Ishikawa (cell line): ENCODE measurements around the gene RELN.

Experiments
- EP300 ChIP-seq: IDR thresholded peaks from 2 replicates; pipeline ENCODE4 v1.6.1; 2012; ENCODE audit warnings: borderline replicate concordance
- FOXM1 ChIP-seq: IDR thresholded peaks from 2 replicates; pipeline ENCODE4 v1.6.1; 2012; ENCODE audit warnings: low read depth, borderline replicate concordance
- MAX ChIP-seq: IDR thresholded peaks from 2 replicates; pipeline ENCODE4 v1.6.1; 2012
- RAD21 ChIP-seq: IDR thresholded peaks from 2 replicates; pipeline ENCODE4 v1.6.1; 2012; ENCODE audit warnings: low read depth
- REST ChIP-seq: IDR thresholded peaks from 2 replicates; pipeline ENCODE4 v1.6.1; 2012; ENCODE audit warnings: low read depth, mild to moderate bottlenecking
- TAF1 ChIP-seq: IDR thresholded peaks from 2 replicates; pipeline ENCODE4 v1.6.1; 2012; ENCODE audit warnings: low read depth, mild to moderate bottlenecking
- YY1 ChIP-seq: IDR thresholded peaks from 2 replicates; pipeline ENCODE4 v1.6.1; 2012; ENCODE audit warnings: low read depth
- TF ChIP-seq, protein P1 (sequence below): IDR thresholded peaks from 2 replicates; pipeline ENCODE4 v1.6.1; 2012

GRCh38 chr7:103637726-103638125 is 351.7 kb downstream of the RELN start:
- no peak for TF ChIP-seq YY1
- TF ChIP-seq MAX, result no peak
- no peak for TF ChIP-seq FOXM1
- no peak for TF ChIP-seq RAD21
- no peak for TF ChIP-seq REST
- no peak for TF ChIP-seq EP300
- no peak for TF ChIP-seq TAF1
- TF ChIP-seq, protein P1, sequence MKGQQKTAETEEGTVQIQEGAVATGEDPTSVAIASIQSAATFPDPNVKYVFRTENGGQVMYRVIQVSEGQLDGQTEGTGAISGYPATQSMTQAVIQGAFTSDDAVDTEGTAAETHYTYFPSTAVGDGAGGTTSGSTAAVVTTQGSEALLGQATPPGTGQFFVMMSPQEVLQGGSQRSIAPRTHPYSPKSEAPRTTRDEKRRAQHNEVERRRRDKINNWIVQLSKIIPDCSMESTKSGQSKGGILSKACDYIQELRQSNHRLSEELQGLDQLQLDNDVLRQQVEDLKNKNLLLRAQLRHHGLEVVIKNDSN, result no peak
